Renal cortical epithelial cell (primary cell): ENCODE results near the gene DOCK3. TPM values are rescaled to one million over a fixed set of nuclear protein-coding genes. Genes with fewer than 3 reads are reported as not detected.
"Not testable (repeated sequence)": the region's sequence is repeated elsewhere in the genome, so short reads cannot be mapped to it uniquely, and the experiment has no call there.

Source experiments
- DNase-seq: peaks from one replicate; pipeline ENCODE4 v3.0.0-alpha.2; 2011; ENCODE audit warnings: low read depth
- total RNA-seq: library from RNA; depleted of rRNA; stranded (reverse); fragments of >200 nt; gene quantifications from 2 replicates; pipeline ENCODE4 v1.2.3, GENCODE V29; 2014

Gene DOCK3
- total RNA-seq, 1 donor from 2014 or later, result 0.35 TPM

DNA sequence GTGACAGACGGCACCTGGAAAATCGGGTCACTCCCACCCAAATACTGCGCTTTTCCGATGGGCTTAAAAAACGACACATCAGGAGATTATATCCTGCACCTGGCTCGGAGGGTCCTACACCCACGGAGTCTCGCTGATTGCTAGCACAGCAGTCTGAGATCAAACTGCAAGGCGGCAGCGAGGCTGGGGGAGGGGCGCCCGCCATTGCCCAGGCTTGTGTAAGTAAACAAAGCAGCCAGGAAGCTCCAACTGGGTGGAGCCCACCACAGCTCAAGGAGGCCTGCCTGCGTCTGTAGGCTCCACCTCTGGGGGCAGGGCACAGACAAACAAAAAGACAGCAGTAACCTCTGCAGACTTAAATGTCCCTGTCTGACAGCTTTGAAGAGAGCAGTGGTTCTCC lies 524.6 kb downstream of the DOCK3 start:
- not testable (repeated sequence) for DNase-seq

DNA sequence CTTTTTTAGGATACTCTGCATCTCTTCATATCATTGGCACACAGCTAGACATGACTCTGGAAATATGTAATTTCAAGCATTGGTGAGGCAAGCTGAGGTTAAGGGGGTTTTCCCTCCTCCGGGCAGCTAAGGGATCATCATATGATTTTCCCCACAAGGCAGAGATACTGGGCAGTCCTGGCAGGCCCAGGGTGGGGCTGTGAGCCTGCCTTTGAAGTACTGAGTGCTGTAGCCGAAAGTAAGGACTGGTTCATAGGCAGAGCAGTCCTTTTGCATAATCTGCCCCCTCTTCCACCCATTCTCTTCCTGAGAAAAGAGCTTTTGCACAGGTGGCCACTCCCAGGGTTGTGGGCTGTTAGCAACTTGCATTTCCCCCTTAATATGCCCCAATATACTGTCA lies 541.6 kb downstream of the DOCK3 start:
- no peak for DNase-seq

DNA sequence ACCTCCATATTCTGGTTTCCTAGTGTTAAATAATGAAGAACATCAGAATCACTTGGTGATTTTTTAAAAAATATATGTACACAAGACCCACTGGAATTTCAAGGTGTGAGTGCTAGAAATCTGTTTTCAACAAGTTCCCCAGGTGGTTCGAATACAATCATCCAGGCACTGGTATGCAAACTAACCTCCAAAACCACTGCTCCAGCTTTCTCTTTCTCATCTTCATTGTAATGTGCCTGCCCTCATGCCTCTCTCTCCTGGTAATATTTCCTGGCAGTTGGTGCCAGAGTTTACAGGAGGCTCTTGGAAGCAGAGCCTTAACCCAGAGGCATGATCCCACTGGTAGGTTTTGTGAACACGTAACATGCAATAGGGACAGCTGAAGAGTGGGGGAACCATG lies 547.2 kb downstream of the DOCK3 start:
- no peak for DNase-seq

DNA sequence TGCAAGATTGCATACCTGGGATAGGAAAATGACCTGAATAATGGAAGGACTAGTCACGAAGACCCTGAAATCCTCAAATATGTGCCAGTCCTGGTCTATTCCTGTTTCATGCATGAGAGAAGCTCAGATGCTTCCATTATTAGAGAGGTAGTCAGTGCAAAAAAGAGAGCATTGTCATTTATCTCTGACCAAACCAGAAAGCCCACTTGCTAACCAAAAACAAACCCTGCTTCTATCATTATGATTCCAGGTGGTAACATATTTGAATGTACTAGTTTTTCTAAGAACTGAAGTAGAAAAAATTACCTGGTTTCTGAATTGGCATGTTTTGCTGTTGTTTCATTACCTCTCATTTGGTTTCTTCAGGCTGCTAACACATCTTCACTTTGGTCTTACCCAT lies 549.6 kb downstream of the DOCK3 start:
- DNase-seq, result no peak

DNA sequence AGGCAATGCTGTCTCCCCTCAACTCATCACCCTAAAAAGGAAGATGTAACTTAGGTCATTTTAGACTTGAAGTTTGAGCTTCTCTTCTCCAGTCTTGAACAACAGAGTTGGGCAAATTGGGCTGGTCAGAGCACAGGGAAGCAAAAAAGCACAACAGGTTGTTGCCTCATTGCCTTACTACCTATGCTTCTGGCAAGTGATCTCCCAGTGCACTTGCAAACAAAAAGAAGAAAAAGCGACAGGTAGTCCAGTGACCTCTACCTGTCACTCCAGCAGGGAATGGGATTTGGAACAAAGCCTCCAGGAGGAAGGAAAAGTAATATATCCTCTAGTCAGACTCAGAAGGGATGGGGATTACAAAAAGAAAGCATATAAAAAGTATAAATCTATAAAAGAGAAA lies 550.1 kb downstream of the DOCK3 start:
- DNase-seq, result no peak

DNA sequence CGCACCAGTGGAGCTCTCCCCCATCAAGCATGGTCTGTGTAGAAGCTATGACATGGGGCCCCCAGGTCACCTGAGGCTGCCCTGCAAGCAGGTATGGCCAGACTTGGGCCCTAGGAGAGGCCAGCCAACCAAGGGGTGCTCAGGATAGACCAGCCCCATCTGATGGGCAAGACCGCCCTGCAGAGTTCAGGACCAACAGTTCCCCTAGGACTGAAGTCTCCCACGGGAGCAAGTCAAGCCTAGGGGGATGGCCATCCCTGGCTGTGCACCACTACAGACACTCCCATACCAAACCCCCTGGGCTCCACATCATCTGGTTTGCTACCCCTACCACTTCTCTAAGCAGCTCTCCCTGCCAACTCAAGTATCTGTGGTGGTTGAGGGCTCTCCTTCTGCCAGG lies 568.2 kb downstream of the DOCK3 start:
- DNase-seq, result no peak

DNA sequence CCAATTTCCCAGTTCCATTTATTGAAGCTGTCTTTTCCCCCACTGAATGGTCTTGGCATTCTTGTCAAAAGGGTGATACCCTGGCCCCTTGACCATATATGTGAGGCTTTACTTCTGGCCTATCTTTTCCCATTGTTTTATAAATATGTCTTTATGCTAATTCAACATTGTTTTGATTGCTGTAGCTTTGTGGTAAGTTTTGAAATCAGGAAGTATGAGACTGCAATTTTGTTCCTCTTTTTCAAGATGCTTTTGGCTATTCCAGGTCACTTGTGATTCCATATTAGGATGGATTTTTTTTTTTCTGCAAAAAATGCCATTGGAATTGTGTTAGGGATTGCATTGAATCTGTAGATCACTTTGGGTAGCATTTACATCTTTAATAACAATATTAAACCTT lies 569.2 kb downstream of the DOCK3 start:
- no peak for DNase-seq

DNA sequence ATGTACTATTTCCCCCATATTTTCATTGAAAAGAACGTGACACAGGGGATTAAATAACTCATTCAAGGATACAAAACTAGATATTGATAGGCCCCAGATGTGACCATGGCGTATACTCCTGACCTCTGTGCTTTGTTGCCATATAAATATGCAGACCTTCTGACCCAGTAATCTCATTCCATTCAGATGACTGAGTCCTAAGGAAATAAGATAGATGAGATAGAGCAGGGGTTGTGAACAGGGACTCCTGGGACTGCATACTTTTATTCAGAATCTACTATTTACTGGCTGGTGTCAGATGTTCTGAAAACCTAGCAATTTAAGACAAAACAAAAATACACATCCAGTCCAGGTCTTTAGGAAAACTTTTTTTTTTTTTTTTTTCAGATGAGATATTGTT lies 571.1 kb downstream of the DOCK3 start:
- peak; percentile 5 for DNase-seq

DNA sequence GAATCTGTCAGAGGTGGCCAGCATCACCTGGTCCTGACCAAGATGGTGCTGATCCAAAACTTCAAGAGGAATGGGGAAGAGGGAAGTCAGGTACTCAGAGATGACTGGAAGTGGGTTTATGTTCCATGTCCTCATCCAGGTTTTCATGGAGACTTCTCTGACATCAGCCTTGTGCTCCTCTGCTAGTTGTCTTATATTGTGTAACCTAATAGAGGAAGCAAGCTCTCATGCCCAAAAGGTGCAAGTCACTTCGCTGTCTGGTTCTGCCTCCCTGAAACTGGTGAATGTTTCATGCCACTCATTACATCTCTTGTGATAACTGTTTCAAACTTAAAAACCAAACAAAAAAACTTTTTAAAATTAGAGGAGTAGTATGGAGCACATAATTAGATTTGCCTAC lies 583.1 kb downstream of the DOCK3 start:
- DNase-seq, result no peak

DNA sequence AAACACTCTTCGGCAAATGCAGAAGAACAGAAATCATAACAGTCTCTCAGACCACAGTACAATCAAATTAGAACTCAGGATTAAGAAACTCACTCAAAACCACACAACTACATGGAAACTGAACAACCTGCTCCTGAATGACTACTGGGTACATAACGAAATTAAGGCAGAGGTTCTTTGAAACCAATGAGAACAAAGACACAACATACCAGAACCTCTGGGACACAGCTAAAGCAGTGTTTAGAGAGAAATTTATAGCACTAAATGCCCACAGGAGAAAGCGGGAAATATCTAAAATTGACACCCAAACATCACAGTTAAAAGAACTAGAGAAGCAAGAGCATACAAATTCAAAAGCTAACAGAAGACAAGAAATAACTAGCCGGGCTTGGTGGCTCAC lies 589.4 kb downstream of the DOCK3 start:
- DNase-seq, result not testable (repeated sequence)

DNA sequence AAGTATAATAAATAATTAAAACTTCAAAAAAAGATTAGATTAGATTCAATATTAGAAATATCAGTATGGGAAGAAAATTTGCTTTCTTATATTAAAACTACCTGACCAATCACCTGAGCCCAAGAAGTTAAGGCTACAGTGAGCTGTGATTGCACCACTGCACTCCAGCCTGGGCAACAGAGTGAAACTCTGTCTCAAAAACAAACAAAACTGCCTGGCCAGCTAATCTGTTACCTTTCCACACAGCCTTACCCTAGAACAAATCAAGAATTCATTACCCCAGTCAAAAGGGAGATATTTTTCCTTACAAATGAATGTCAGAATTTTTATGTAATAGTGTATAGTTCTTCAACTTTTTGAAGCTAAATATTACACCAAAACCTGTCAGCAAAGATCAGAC lies 593.4 kb downstream of the DOCK3 start:
- no peak for DNase-seq

DNA sequence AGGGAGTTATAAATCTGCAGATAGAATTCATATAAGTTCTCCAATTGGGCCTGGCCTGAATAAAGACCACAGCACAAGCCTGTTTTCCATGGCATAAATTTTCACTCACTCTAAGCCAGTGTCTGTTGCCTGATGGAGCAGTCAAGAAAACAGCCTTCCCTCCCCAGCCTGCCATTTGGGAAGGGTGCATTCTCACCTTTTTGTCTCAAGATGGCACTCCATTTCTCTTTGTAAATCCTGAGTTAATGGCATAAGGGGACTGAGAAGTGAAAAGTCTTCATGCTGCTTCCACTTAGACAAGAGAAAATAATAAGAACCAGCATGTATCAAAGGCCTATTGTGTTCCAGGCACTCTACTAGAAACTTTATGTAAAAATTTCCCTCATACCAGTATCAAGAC lies 594.7 kb downstream of the DOCK3 start:
- peak; percentile 10 for DNase-seq

DNA sequence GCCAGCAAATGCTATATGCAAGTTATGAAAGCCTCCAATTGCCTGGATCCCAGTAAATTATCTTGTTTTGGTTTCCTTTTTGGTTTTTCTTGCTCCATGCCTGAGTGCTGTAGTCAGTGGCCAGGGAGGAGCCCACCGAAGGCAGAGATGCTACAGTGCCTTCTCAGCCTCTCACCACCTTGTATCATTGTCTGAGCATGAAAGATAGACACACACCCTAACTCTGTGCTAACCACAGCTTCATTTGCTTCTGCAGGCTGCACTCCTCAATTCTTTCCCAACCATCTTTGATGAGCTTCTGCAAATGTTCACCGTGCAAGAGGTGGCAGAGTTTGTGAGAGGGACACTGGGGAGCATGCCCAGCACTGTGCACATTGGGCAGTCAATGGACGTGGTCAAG lies 595.8 kb downstream of the DOCK3 start:
- no peak for DNase-seq

DNA sequence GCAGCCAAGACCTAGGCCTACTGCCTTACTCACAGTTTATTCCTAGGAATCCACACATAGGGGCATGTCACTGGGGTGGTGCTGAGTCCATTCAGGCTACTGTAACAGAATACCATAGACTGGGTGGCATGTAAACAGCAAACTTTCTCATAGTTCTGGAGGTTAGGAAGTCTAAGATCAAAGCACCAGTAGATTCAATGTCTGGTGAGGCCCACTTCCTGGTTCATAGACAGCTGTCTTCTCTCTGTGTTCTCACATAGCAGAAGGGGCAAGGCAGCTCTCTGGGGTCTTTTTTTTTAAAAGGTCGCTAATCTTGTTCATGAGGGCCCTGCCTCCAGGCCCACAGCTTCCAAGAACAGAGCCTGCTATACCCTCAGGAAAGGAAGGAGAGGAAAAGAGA lies 596.4 kb downstream of the DOCK3 start:
- no peak for DNase-seq

DNA sequence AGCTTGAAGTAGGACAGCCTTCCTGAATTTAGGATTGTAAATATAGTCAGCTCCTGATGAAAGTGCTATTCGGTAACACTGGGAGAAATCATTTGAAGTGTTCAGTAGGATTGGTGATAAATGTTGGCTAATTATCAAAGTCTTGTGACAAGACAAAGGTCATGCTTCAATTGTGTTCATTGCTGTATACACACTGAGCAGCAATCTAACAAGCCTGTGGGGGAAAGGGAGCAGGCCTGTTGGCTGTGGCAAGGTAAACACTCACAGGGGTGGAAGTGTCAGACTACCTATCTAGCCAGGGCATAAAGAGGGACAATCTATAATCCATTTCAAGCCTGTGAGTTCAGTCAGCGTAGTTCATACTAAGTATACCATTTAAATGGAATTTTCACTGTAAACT lies 599.3 kb downstream of the DOCK3 start:
- no peak for DNase-seq

DNA sequence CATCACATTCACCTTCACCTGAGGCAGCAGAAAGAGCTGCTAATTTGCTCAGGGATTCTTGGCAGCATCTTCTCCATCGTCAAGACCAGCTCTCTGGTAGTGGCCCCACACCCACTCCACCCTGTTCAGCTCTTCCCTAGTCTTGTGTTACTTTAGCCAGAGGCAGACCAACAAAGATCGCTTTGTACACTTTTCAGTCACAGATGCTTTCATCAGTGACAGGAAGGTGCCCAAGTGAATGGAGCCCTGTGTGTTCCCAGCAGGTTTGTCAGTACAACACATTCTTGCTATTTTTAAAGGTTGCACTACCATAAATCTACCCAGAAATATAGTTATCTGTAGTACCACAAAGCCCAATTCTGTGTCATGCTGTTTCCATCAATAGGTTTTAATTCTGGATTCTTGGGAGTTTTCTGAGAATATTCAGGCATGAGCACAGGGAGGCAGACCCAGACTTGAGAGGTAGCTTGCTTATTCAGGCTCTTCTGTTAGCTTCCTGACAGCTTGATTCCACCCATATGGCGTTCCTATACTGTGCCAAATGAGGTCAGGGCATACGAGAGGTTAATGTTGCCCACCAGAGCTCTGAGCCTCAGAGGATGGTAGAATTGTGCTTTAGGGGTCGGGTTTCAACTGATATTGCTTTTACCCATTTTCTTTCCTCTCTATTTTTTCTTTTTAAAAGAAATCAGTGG lies 600.5 kb downstream of the DOCK3 start:
- DNase-seq, result no peak

DNA sequence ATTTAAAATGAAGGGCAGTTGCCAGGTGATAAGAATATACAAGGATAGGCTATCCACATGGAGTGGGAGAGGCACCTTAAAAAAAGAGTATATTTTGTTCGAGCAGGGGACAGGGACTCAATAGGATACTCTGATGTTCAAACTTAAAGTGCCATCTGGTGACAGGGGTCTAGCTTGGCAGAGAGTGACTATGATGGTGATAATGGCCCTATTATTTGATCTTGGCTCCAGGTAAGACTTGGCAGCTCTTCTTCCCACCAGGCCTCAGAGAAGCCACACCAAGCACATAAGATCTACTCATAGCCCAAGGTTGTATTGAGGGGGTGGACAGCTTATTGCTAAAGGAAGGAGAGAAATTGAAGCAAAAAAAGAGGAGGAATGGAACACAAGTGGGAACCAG lies 601.3 kb downstream of the DOCK3 start:
- no peak for DNase-seq

DNA sequence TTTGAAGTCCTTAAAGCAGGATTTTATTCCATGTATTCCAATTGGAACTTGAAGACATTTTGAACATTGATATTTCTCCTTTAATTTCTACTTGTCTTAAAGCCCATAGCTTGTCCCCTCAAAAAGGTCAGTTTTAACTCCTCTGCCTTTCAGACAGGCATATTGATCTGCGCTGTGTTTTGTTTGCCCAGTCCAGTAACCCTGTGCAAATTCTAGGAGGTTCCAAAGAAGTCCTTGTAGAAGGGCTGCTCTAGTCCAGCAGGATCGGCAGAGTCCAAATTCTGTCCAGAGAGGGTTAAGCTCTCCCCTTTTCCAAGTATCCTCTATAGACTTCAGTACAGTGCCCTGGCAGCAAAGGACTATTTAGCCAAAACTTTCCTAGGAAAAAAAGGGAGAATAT lies 604.7 kb downstream of the DOCK3 start:
- DNase-seq, result no peak

DNA sequence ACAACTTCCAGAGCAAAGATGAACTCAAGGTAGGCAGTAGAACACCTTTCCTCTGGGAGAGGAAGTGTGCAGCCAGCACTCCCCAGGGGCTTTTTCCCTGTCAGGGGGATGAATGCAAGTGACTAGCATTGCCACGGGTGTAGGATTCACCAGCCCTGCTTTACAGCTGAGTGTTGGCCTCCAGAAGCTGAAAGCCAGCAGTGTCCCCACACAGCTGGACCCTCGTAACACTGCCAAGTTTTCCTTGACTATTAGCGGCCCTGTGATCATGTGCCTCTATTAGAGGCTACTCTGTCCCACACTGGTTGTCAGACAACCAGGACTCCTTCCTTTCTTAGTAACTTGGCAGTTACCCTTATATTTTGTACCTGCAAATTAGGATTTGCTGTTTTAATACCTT lies 605.4 kb downstream of the DOCK3 start:
- no peak for DNase-seq

DNA sequence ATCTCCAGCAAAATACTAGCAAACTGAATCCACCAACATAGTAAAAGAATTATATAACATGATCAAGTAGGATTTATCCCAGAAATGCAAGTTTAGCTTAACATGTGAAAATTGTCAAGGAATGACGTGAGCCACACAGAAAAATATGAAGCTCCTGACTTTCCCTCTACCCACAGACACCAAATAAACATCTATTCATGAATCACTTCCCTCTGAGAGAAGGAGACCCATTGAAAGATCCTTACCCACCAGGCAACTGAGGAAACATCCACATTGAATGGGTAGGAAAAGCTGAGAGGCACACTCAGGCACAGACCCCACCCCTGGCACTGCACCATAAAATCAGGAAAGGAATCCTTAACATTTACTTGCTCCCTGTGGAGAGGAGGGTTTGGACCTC lies 608.2 kb downstream of the DOCK3 start:
- DNase-seq, result no peak

DNA sequence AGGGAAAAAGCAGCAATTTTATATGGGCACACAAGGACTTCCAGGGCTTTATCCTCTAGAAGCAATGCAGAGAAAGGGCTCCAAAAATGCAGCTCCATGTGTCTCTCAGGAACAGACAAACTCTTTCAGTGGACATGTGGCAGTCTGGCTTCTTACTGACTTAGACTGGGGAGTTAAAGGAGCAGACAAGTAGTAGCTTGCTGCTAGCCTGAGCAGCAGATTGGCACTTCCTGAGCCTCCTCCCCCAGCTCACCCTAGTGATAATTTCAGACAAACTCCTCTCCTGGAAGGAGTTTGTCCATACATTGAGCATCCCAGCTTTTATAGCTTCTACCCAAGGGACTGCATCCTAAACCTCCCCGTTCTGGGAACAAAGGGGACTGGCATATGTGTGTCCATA lies 608.7 kb downstream of the DOCK3 start:
- no peak for DNase-seq

DNA sequence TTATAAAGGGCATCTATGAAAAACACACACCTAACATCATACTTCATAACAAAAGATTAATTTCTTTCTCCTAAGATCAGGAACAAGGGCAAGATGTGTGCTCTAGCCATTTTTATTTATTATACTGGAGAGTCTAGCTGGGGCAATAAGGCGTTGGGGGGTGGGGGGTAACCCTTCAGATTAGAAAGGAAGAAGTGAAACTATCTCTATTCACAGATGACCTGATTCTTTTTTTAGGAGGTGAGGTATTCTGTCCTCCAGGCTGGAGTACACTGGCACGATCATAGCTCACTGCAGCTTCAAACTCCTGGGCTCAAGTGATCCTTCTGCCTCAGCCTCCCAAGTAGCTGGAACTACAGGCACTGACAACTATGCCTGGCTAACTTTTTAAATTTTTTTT lies 620.9 kb downstream of the DOCK3 start:
- no peak for DNase-seq

DNA sequence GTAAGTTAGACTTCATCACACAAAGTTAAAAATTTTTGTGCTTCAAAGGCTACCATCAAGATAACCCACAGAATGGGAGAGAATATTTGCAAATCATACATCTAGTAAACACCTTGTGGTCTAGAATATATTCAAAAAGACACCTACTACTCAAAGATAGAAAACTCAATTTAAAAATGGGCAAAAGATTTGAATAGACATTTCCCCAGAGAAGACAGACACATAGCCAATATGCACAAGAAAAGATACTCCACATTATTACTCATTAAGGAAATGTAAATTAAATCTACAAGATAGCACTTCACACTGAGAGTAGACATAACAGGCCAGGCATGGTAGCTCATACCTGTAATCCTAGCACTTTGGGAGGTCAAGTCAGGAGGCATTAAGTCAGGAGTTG lies 622.6 kb downstream of the DOCK3 start:
- DNase-seq, result no peak

DNA sequence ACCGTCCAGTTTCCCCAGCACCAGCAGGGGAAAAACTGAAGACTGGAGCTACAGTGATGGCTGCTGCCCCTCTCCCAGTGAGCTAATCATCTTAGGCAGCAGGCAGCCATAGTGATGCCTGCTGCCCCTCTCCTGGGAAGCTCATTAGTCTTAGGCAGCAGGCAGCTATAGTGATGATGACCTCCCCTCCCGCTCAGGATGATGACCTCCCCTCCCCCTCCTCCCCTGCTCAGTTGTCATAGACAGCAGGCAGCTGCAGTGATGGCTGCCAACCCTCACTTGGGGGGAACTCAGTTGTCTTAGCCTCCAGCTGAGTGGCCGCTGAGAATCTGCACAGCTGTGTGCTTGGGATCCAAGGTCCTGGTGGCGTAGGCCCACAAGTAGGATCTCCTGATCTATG lies 629.5 kb downstream of the DOCK3 start:
- no peak for DNase-seq

DNA sequence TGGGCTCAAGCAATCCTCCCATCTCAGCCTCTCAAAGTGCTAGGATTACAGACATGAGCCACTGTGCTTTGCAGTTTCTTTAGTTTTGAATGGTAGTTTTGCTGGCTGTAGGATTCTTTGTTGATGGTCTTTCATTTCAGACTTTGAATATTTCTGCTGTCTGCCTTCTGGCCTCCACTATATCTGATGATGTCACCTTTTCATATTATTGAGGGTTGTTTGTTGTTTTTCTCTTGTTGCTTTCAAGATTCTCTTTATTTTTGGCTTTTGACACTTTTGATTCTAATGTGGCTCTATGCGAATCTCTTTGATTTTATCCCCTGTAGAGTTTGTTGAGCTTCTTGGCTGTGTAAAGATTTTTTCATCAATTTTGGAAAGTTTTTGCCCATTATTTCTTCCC lies 631.4 kb downstream of the DOCK3 start:
- DNase-seq, result no peak
